AG04450 (cell line): Measurements from ENCODE around the gene ANGPTL4. TPM values are rescaled to one million over a fixed set of nuclear protein-coding genes. Genes with fewer than 3 reads are reported as not detected.

ENCODE experiments used
- CTCF ChIA-PET: fragments of 300-600, 350-600 bp; formaldehyde crosslinking; extraction: SDS; loops from one replicate; lab custom pipeline; 2022; ENCODE audit warnings: antibody characterized with exemption, inconsistent platforms; lab: Charles Lee
- POLR2A ChIA-PET: fragments of 350-600 bp; formaldehyde crosslinking; extraction: SDS; loops from one replicate; lab custom pipeline; 2021; ENCODE audit warnings: antibody characterized with exemption, inconsistent platforms; lab: Yijun Ruan, JAX
- DNase-seq: peaks from one replicate; pipeline ENCODE4 v3.0.0-alpha.2; 2011; ENCODE audit warnings: low read depth, low spot score
- H3K27ac ChIP-seq: one replicate; pipeline ENCODE4 v1.5.1; 2012; ENCODE audit warnings: low read depth, low read length, control low read depth
- H3K27me3 ChIP-seq: one replicate; pipeline ENCODE4 v1.6.0; 2012; ENCODE audit warnings: low read length; ENCODE audit not compliant: control insufficient read depth, insufficient read depth
- H3K4me3 ChIP-seq: 2 replicates; pipeline ENCODE4 v1.5.1; 2011; ENCODE audit warnings: mild to moderate bottlenecking, low read depth, low read length, control low read depth
- H3K9me3 ChIP-seq: 2 replicates; pipeline ENCODE4 v1.5.1; 2012; ENCODE audit warnings: low read length; ENCODE audit not compliant: control insufficient read depth, insufficient read depth
- polyA plus RNA-seq: library from polyadenylated mRNA; depleted of rRNA; stranded (reverse); fragments of >200 nt; gene quantifications from 2 replicates; pipeline ENCODE4 v1.2.3, GENCODE V29; 2011
- TF ChIP-seq, protein P1 (sequence below): IDR thresholded peaks from 2 replicates; pipeline ENCODE4 v1.5.1; 2011; ENCODE audit warnings: low read depth, low read length, control low read depth, inconsistent platforms

The ANGPTL4 gene
- polyA plus RNA-seq, 1 experiment: 1.3 TPM

DNA sequence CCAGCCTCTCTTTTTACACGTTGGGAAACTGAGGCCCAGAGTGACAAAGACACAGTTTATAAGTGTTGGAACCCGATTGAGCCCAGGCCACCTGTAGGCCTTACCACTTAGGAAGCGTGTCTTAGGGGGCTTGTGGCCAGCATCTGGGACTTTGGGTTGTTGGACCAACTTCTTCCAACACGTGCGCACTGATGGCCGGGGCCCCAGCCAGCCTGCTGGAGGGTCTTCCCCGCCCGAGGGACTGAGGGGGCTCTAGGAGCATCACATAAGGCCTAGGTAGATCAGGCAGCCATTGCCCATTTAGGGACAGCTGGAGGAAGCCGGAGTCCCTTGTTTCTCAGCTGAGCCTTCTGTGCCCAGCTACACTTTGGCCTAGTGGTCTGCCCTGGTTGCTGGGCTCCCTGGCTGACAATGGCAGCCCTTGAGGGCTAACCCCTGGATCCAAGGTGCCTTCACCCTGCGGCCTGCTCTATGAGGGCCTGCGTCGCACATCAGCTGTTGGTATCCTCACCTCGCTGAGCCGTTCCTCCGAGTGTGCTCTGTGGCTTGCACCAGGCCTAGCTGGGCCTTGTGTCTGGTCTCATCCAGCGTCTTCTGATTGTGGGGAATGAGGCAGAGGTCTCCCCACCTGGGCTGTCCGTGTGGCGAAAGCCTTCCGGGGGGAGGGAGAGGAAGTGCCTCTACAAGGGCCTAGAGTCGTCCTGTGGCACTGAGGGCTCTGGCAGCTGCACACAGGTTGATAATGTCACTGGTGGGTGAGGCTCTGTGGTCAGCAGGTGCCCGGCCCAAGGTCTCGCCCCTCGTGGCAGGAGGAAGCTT, 27.5 kb downstream of the ANGPTL4 start:
- ChIA-PET POLR2A (interaction anchor here (0.5 to 1.9 kb wide), 12 partner anchors 21 to 1428 kb away, joined by 3 to 21 read pairs (median 6); partner anchors contain the start of genes ANGPTL4, FBXL12, HNRNPM and MARCHF2), CTCF (interaction anchor here (0.6 to 3.9 kb wide), 6 partner anchors 22 to 190 kb away, joined by 3 to 24 read pairs (median 4); partner anchors contain the start of gene MARCHF2)
- TF ChIP-seq, protein P1, sequence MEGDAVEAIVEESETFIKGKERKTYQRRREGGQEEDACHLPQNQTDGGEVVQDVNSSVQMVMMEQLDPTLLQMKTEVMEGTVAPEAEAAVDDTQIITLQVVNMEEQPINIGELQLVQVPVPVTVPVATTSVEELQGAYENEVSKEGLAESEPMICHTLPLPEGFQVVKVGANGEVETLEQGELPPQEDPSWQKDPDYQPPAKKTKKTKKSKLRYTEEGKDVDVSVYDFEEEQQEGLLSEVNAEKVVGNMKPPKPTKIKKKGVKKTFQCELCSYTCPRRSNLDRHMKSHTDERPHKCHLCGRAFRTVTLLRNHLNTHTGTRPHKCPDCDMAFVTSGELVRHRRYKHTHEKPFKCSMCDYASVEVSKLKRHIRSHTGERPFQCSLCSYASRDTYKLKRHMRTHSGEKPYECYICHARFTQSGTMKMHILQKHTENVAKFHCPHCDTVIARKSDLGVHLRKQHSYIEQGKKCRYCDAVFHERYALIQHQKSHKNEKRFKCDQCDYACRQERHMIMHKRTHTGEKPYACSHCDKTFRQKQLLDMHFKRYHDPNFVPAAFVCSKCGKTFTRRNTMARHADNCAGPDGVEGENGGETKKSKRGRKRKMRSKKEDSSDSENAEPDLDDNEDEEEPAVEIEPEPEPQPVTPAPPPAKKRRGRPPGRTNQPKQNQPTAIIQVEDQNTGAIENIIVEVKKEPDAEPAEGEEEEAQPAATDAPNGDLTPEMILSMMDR: no peak
- DNase-seq: no peak
- Histone ChIP-seq H3K9me3 (no peaks in the 10 kb centered on the region; the same call in 1 of the 2 replicates), H3K27me3 (no peaks in the 10 kb centered on the region), H3K4me3 (peak overlapping the region; percentile 1), H3K27ac (peak overlapping the region; percentile 21)

DNA sequence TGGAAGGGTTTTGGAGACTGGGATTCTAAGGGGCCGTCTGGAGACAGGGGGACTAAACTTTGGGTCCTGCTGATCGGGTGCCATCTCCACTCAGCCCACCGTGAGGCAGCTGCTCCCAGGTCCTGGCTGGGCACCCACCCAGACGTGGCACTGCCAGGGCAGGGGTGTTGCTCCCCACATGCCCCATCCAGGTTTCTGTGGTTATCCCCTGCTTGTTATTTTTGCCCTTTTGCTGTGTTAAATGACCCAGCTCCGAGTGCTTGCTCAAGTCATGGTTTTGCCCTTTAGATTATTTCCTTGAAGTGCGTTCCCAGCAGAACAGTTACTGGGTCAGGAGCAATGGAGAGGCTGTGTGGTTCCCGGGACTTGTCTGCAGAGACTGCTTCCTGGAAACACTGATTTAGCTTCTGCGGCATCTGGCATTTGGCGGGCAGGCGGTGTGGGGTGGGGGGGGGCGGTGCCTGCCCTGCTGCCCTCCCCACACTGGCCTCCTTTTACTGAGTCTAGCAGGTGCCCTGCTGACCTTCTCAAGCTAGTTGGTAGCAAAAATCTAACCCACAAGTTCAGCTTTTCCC, 28.1 kb downstream of the ANGPTL4 start:
- ChIA-PET POLR2A (interaction anchor here (0.7 to 1.1 kb wide), 2 partner anchors 30 to 123 kb away, joined by 3 to 4 read pairs; no protein-coding TSS in a partner anchor), CTCF (interaction anchor here (0.6 to 3.9 kb wide), 5 partner anchors 21 to 189 kb away, joined by 3 to 24 read pairs (median 4); partner anchors contain the start of gene MARCHF2)
- Histone ChIP-seq H3K27ac (peak overlapping the region; percentile 31), H3K9me3 (no peaks in the 10 kb centered on the region; the same call in 1 of the 2 replicates), H3K27me3 (no peaks in the 10 kb centered on the region), H3K4me3 (no peak overlapping the region)
- TF ChIP-seq, protein P1: no peak
- no peak for DNase-seq

DNA sequence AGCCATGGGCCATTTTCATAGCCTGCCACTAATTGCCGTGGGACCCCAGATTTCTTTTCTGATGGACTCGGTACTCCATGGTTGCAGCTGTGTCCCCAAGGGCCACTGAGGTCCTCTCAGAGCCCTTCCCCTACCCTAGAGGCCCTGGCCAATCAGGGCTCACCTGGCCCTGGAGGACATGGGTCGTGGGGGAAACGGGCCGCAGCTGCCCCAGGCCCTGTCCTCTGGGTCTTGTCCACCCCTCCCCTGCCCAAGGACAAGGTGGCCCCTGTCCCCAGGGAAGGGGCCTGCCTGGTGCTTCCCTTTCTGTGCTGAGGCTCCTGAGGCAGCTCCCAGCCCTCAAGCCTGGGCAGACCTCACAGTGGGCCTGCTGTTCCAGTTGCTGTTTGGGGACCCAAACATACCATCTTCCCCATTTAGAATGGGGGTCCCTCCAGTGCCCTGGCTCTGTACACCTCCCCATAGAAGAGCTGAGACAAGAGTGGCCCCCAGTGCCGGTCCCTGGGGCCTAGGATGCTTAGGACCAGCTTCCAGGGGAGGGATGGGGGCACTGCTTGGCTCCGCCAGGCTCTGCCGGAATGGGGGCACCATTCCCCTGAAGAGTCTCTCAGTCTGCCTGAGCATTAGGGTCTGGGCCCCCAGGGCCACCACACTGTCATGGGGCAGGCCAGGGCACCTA, 29.4 kb downstream of the ANGPTL4 start:
- TF ChIP-seq, protein P1: no peak
- no peak for DNase-seq
- Histone ChIP-seq H3K4me3 (no peak overlapping the region), H3K27me3 (no peaks in the 10 kb centered on the region), H3K9me3 (no peaks in the 10 kb centered on the region; the same call in 1 of the 2 replicates), H3K27ac (no peak overlapping the region)
- POLR2A ChIA-PET: interaction anchor here (1.3 kb wide), 1 partner anchor 26 kb away, joined by 4 read pairs; no protein-coding TSS in a partner anchor
- CTCF ChIA-PET: interaction anchor here (1.0 to 1.9 kb wide), 4 partner anchors 19 to 39 kb away, joined by 6 to 9 read pairs (median 6); partner anchors contain the start of gene MARCHF2

DNA sequence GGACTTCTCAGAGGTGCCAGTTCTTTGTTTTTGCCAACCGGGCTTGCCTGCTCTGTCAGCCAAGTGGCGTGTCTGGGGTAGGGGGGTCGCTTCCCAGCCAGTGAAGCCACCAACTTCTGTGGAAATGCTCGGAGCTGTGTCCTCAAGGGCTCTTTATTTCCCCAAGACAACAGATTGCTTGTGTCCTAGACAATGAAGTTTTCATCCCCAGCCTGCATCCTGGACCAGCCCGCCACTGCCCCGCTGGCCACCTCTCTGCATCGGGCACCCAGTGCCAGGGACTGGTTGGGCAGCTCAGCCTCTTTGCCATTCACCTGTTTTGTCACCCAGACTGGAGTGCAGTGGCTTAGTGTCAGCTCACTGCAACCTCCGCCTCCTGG, 29.9 kb downstream of the ANGPTL4 start:
- DNase-seq: no peak
- Histone ChIP-seq H3K4me3 (no peak overlapping the region), H3K27me3 (no peaks in the 10 kb centered on the region), H3K9me3 (no peaks in the 10 kb centered on the region; the same call in 1 of the 2 replicates), H3K27ac (no peak overlapping the region)
- ChIA-PET POLR2A (interaction anchor here (1.3 kb wide), 1 partner anchor 26 kb away, joined by 4 read pairs; no protein-coding TSS in a partner anchor), CTCF (interaction anchor here (1.6 to 1.9 kb wide), 2 partner anchors 19 to 40 kb away, joined by 6 to 9 read pairs; partner anchors contain the start of gene MARCHF2)
- TF ChIP-seq, protein P1: no peak
